Astrocyte (in vitro differentiated cells and primary cell): Measurements from ENCODE around the gene ZYG11B. TPM values are rescaled to one million over a fixed set of nuclear protein-coding genes. Genes with fewer than 3 reads are reported as not detected.

ENCODE experiments used
- DNase-seq: peaks from one replicate; pipeline ENCODE4 v3.0.0-alpha.2; 2010; ENCODE audit warnings: low read depth
- FAIRE-seq: peaks from 2 replicates; lab custom pipeline; 2011; peaks lifted over from hg19 to GRCh38; lab: Jason Lieb, UNC
- H2AFZ ChIP-seq: 2 replicates; pipeline ENCODE4 v1.6.0; 2012; ENCODE audit warnings: low read depth, low read length, inconsistent platforms
- H3K27ac ChIP-seq: 2 replicates; pipeline ENCODE4 v1.5.1; 2011; ENCODE audit warnings: low read depth, low read length, inconsistent platforms
- H3K27me3 ChIP-seq: 2 replicates; pipeline ENCODE4 v1.6.0; 2011; ENCODE audit warnings: low read length, inconsistent platforms; ENCODE audit not compliant: insufficient read depth
- H3K36me3 ChIP-seq: 2 replicates; pipeline ENCODE4 v1.5.1; 2011; ENCODE audit warnings: low read length, inconsistent platforms; ENCODE audit not compliant: insufficient read depth
- H3K4me1 ChIP-seq: 2 replicates; pipeline ENCODE4 v1.5.1; 2011; ENCODE audit warnings: low read length, inconsistent platforms; ENCODE audit not compliant: insufficient read depth
- H3K4me2 ChIP-seq: 2 replicates; pipeline ENCODE4 v1.6.0; 2012; ENCODE audit warnings: low read length, inconsistent platforms
- H3K4me3 ChIP-seq: 2 replicates; pipeline ENCODE4 v1.5.1; 2011; ENCODE audit warnings: low read depth, mild to moderate bottlenecking, low read length, inconsistent platforms; ENCODE audit not compliant: insufficient read depth
- H3K79me2 ChIP-seq: 2 replicates; pipeline ENCODE4 v1.6.0; 2012; ENCODE audit warnings: mild to moderate bottlenecking, low read length, inconsistent platforms; ENCODE audit not compliant: insufficient read depth
- H3K9ac ChIP-seq: 2 replicates; pipeline ENCODE4 v1.6.0; 2012; ENCODE audit warnings: mild to moderate bottlenecking, low read length, inconsistent platforms
- H3K9me3 ChIP-seq: 2 replicates; pipeline ENCODE4 v1.5.1; 2012; ENCODE audit warnings: low read depth, mild to moderate bottlenecking, low read length, inconsistent platforms; ENCODE audit not compliant: insufficient read depth
- H4K20me1 ChIP-seq: 2 replicates; pipeline ENCODE4 v1.6.0; 2012; ENCODE audit warnings: low read length, inconsistent platforms; ENCODE audit not compliant: insufficient read depth
- H3K27ac Mint-ChIP-seq: one replicate; pipeline ENCODE4 v1.8.0; 2021; ENCODE audit warnings: mild to moderate bottlenecking, mixed read lengths; ENCODE audit not compliant: unreplicated experiment
- H3K27me3 Mint-ChIP-seq: one replicate; pipeline ENCODE4 v1.8.0; 2021; ENCODE audit warnings: low read depth, mixed read lengths; ENCODE audit not compliant: unreplicated experiment
- H3K36me3 Mint-ChIP-seq: one replicate; pipeline ENCODE4 v1.8.0; 2021; ENCODE audit warnings: low read depth, mixed read lengths; ENCODE audit not compliant: unreplicated experiment
- H3K4me1 Mint-ChIP-seq: one replicate; pipeline ENCODE4 v1.8.0; 2021; ENCODE audit warnings: low read depth, mixed read lengths; ENCODE audit not compliant: unreplicated experiment
- H3K4me3 Mint-ChIP-seq: one replicate; pipeline ENCODE4 v1.8.0; 2021; ENCODE audit warnings: mild to moderate bottlenecking, moderate library complexity, mixed read lengths; ENCODE audit not compliant: unreplicated experiment
- H3K9me3 Mint-ChIP-seq: one replicate; pipeline ENCODE4 v1.8.0; 2021; ENCODE audit warnings: mild to moderate bottlenecking, mixed read lengths; ENCODE audit not compliant: unreplicated experiment
- EZH2 ChIP-seq: IDR thresholded peaks from 2 replicates; pipeline ENCODE4 v1.6.1; 2012; ENCODE audit warnings: mild to moderate bottlenecking, low read length, inconsistent platforms; ENCODE audit not compliant: insufficient read depth
- total RNA-seq: library from RNA; stranded (reverse); gene quantifications from 2 replicates; pipeline ENCODE4 v1.2.1, GENCODE V29; 2021
- TF ChIP-seq, protein P1 (sequence below): IDR thresholded peaks from 2 replicates; pipeline ENCODE4 v1.5.1; 2011; ENCODE audit warnings: low read depth, mild to moderate bottlenecking, inconsistent platforms, low read length, moderate library complexity; ENCODE audit not compliant: insufficient read depth

ZYG11B gene
- total RNA-seq, 1 donor from 2014 or later: 22.1 TPM

DNA sequence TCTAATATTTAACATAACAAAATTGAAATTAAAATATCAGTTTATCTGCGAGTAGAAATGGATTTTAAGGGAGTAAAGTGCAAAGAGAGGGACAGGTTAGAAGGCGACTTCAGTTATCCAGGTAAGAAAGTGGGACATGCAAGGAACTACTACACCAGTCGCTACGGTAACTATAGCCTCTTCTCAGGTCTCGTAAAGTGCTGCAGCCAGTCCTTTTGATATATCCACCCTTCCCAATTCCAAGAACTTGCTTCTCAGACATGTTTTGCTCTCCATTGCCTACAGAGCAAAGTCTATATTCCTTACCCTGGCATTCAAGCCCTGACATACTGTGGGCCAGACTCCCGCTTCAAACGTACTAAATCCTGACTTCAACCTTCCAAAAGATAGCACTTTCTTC lies 30.6 kb upstream of the ZYG11B start:
- no peak for TF ChIP-seq EZH2
- TF ChIP-seq, protein P1, sequence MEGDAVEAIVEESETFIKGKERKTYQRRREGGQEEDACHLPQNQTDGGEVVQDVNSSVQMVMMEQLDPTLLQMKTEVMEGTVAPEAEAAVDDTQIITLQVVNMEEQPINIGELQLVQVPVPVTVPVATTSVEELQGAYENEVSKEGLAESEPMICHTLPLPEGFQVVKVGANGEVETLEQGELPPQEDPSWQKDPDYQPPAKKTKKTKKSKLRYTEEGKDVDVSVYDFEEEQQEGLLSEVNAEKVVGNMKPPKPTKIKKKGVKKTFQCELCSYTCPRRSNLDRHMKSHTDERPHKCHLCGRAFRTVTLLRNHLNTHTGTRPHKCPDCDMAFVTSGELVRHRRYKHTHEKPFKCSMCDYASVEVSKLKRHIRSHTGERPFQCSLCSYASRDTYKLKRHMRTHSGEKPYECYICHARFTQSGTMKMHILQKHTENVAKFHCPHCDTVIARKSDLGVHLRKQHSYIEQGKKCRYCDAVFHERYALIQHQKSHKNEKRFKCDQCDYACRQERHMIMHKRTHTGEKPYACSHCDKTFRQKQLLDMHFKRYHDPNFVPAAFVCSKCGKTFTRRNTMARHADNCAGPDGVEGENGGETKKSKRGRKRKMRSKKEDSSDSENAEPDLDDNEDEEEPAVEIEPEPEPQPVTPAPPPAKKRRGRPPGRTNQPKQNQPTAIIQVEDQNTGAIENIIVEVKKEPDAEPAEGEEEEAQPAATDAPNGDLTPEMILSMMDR: no peak
- Mint-ChIP-seq H3K9me3 (no peaks in the 10 kb centered on the region), H3K27me3 (no peaks in the 10 kb centered on the region), H3K36me3 (peaks cover 19% of the 10 kb centered on the region), H3K27ac (no peak overlapping the region), H3K4me3 (peak overlapping the region; percentile 51), H3K4me1 (peaks cover 2% of the 10 kb centered on the region)
- no peaks in the 10 kb centered on the region for H3K27me3 ChIP-seq
- peaks cover 13% of the 10 kb centered on the region for H4K20me1 ChIP-seq
- H3K9ac ChIP-seq: no peak overlapping the region
- no peaks in the 10 kb centered on the region for H3K9me3 ChIP-seq
- H3K27ac ChIP-seq: no peak overlapping the region
- H3K4me1 ChIP-seq: peaks cover 4% of the 10 kb centered on the region
- FAIRE-seq (no peak), DNase-seq (no peak)
- H3K4me2 ChIP-seq: no peak overlapping the region
- H3K79me2 ChIP-seq: peaks cover 54% of the 10 kb centered on the region
- H3K36me3 ChIP-seq: peaks cover 14% of the 10 kb centered on the region
- H2AFZ ChIP-seq: no peak overlapping the region
- no peak overlapping the region for H3K4me3 ChIP-seq

DNA sequence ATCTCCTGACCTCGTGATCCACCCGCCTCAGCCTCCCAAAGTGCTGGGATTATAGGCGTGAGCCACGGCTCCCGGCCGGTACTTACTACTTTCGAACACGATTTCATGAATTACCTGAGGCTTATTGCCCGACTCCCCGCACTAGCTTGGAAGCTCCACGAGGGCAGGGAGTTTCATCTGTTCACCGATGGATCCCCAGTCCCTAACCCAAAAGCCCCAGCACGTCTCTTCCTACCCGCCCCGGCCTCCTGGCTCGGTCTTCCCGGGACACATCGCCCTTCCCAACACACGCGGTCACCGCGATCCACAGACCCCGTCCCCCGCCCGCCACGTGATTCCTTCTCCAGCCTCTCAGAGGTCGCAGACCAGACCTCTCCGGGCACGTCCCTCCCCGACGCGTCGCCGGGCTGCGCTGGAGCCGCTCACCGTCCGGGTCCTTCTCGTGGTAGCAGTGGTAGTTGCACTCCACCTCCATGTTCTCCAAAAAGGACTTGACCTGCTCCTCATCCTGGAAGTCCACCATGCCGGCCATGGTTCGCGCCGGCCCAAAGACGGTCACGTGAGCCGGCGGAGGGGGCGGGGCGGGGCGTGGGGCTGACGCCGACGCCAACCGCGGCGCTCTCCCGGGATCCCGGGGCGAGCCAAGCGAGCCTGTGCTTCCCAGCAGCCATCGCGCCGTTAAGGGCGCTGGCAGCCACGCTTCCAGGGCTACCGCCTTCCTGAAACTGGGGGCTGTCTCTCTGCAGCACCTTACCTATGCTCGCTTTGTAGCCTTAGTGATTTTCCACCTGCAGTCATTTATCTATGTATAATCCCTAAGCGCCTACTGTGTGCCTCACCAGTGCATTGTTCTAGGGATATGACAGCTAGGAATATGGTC lies 28.2 kb upstream of the ZYG11B start, which contains the start of gene COA7:
Gene COA7, minus strand, starts transcription at position 553 of the 880 bp plus-strand sequence. Its CDS starts 21 bp downstream, at position 532.
- peak within 1 kb of the TSS; percentile 100 for H2AFZ ChIP-seq
- H4K20me1 ChIP-seq: peaks cover 4% of the 10 kb centered on the region
- H3K27me3 Mint-ChIP-seq: no peaks in the 10 kb centered on the region
- peak within 1 kb of the TSS; percentile 89 for H3K4me3 Mint-ChIP-seq
- H3K9me3 Mint-ChIP-seq: no peaks in the 10 kb centered on the region
- H3K9ac ChIP-seq: peak within 1 kb of the TSS; percentile 87
- H3K4me2 ChIP-seq: peak within 1 kb of the TSS; percentile 97
- H3K79me2 ChIP-seq: peaks cover 46% of the 10 kb centered on the region
- H3K4me1 ChIP-seq: peaks cover 5% of the 10 kb centered on the region
- peak; percentile 62 for DNase-seq
- H3K9me3 ChIP-seq: no peaks in the 10 kb centered on the region
- no peaks in the 10 kb centered on the region for H3K27me3 ChIP-seq
- no peak for FAIRE-seq
- no peaks in the 10 kb centered on the region for H3K36me3 ChIP-seq
- H3K27ac ChIP-seq: peak within 1 kb of the TSS; percentile 75
- H3K27ac Mint-ChIP-seq: peak within 1 kb of the TSS; percentile 89
- H3K4me3 ChIP-seq: peak within 1 kb of the TSS; percentile 81
- TF ChIP-seq, protein P1: no peak
- no peak for TF ChIP-seq EZH2
- H3K36me3 Mint-ChIP-seq: peaks cover 5% of the 10 kb centered on the region
- H3K4me1 Mint-ChIP-seq: no peaks in the 10 kb centered on the region
